ENCODE results near the gene NXF1.
"Not testable (repeated sequence)": the region's sequence is repeated elsewhere in the genome, so short reads cannot be mapped to it uniquely, and the experiment has no call there.

Gene NXF1

GRCh38 chr11:62843466-62843865 lies 38.2 kb upstream of the NXF1 start:
- H3K4me1 ChIP-seq (ENCODE audit: insufficient read depth, low read length, severe bottlenecking) = peaks cover 27% of the 10 kb centered on the region
- no peak overlapping the region for H3K4me2 ChIP-seq (ENCODE audit: low read length)
- H3F3A ChIP-seq (ENCODE audit: insufficient read depth, low read length) = no peaks in the 10 kb centered on the region
- no peak overlapping the region for H2AFZ ChIP-seq (ENCODE audit: low read length)
- H3K9ac ChIP-seq (ENCODE audit: low read length) = no peak overlapping the region
- no peak overlapping the region for H3K27ac ChIP-seq (ENCODE audit: low read depth, low read length, poor library complexity, severe bottlenecking)
- H4K20me1 ChIP-seq (ENCODE audit: insufficient read depth, low read length) = no peaks in the 10 kb centered on the region
- peaks cover 9% of the 10 kb centered on the region for H3K79me2 ChIP-seq (ENCODE audit: insufficient read depth, low read length)
- no peaks in the 10 kb centered on the region for H3K36me3 ChIP-seq (ENCODE audit: insufficient read depth, low read length)
- no peaks in the 10 kb centered on the region for H3K27me3 ChIP-seq (ENCODE audit: insufficient read depth, low read length)
- no peak overlapping the region for H3K4me3 ChIP-seq (ENCODE audit: low read depth, low read length, poor library complexity, severe bottlenecking)
- H3K9me2 ChIP-seq (ENCODE audit: low read depth, low read length) = no peaks in the 10 kb centered on the region
- no peak for TF ChIP-seq EZH2 (IDR thresholded peaks at IDR 0.05; ENCODE audit: borderline replicate concordance, low read length)
- TF ChIP-seq, protein P1, sequence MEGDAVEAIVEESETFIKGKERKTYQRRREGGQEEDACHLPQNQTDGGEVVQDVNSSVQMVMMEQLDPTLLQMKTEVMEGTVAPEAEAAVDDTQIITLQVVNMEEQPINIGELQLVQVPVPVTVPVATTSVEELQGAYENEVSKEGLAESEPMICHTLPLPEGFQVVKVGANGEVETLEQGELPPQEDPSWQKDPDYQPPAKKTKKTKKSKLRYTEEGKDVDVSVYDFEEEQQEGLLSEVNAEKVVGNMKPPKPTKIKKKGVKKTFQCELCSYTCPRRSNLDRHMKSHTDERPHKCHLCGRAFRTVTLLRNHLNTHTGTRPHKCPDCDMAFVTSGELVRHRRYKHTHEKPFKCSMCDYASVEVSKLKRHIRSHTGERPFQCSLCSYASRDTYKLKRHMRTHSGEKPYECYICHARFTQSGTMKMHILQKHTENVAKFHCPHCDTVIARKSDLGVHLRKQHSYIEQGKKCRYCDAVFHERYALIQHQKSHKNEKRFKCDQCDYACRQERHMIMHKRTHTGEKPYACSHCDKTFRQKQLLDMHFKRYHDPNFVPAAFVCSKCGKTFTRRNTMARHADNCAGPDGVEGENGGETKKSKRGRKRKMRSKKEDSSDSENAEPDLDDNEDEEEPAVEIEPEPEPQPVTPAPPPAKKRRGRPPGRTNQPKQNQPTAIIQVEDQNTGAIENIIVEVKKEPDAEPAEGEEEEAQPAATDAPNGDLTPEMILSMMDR (IDR thresholded peaks at IDR 0.05; ENCODE audit: low read length) = no peak
- no peaks in the 10 kb centered on the region for H3K9me3 ChIP-seq (ENCODE audit: low read length)

DNA sequence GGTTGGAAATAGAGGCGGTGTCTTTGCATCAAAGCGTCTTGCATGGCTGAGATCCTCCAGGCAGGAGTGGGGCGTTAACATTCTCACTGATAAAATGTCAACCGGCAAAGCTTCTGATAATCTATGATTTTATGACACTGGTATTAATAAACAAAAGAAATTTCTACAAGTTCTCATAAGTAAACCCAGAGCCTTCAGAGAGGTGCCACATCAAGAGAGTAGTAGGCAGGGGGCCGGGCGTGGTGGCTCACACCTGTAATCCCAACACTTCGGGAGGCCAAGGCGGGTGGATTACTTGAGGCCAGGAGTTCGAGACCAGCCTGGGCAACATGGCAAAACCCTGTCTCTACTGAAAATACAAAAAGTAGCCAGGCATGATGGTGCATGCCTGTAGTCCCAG lies 37.7 kb upstream of the NXF1 start:
- not testable (repeated sequence) for H3K27me3 ChIP-seq (ENCODE audit: insufficient read depth, low read length); H3K9me2 ChIP-seq (ENCODE audit: low read depth, low read length)

DNA sequence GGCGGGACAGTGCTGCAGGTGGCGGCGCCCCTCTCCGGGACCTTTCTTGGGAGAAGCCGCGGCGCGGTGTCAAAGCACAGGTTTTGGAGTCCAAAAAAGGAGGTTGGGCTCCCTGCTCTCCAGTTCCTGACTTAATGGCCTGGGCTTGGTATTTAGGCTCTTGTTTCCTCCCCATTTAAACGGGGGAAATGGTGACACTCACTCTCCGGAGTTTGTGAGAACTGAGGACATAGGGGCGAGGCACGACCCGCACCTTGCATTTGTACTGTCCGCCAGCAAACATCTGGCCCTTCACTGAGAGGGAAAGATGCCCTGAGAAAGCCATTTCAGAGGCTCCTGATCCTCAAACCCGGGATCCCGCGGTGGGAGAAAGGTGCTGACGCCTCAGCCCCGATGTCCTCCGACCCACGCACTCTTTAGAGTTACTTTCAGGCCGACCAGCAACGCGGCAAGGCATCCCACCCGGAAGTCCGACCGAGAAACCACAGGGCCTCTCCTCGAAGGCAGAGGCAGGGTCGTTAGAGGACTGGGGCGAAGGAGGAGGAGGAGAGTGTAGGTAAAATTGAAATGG lies 37.0 kb upstream of the NXF1 start:
- Histone ChIP-seq H3K4me2 (ENCODE audit: low read length) (peak overlapping the region; percentile 71), H3K4me1 (ENCODE audit: insufficient read depth, low read length, severe bottlenecking) (peaks cover 38% of the 10 kb centered on the region), H3K4me3 (ENCODE audit: low read depth, low read length, poor library complexity, severe bottlenecking) (peak overlapping the region; percentile 81), H3K27me3 (ENCODE audit: insufficient read depth, low read length) (no peaks in the 10 kb centered on the region), H3K9ac (ENCODE audit: low read length) (peak overlapping the region; percentile 71), H2AFZ (ENCODE audit: low read length) (no peak overlapping the region; the same call in 1 of the 2 replicates), H3K79me2 (ENCODE audit: insufficient read depth, low read length) (peaks cover 18% of the 10 kb centered on the region), H3K27ac (ENCODE audit: low read depth, low read length, poor library complexity, severe bottlenecking) (peak overlapping the region; percentile 95), H3K36me3 (ENCODE audit: insufficient read depth, low read length) (peaks cover 6% of the 10 kb centered on the region), H3F3A (ENCODE audit: insufficient read depth, low read length) (no peaks in the 10 kb centered on the region), H3K9me3 (ENCODE audit: low read length) (no peaks in the 10 kb centered on the region), H3K9me2 (ENCODE audit: low read depth, low read length) (no peaks in the 10 kb centered on the region), H4K20me1 (ENCODE audit: insufficient read depth, low read length) (no peaks in the 10 kb centered on the region)
- TF ChIP-seq, protein P1 (IDR thresholded peaks at IDR 0.05; ENCODE audit: low read length) = no peak
- TF ChIP-seq EZH2 (IDR thresholded peaks at IDR 0.05; ENCODE audit: borderline replicate concordance, low read length) = no peak

More for the DNA sequence above, 37.7 kb upstream of the NXF1 start:
- not testable (repeated sequence) for H3K36me3 ChIP-seq (ENCODE audit: insufficient read depth, low read length); H3F3A ChIP-seq (ENCODE audit: insufficient read depth, low read length); H2AFZ ChIP-seq (ENCODE audit: low read length); H3K4me3 ChIP-seq (ENCODE audit: low read depth, low read length, poor library complexity, severe bottlenecking); H3K9me3 ChIP-seq (ENCODE audit: low read length); H4K20me1 ChIP-seq (ENCODE audit: insufficient read depth, low read length); H3K9ac ChIP-seq (ENCODE audit: low read length)
- Histone ChIP-seq H3K4me1 (ENCODE audit: insufficient read depth, low read length, severe bottlenecking) (peaks cover 33% of the 10 kb centered on the region), H3K27ac (ENCODE audit: low read depth, low read length, poor library complexity, severe bottlenecking) (peak overlapping the region; percentile 95), H3K79me2 (ENCODE audit: insufficient read depth, low read length) (peaks cover 13% of the 10 kb centered on the region), H3K4me2 (ENCODE audit: low read length) (peak overlapping the region; percentile 71; the same call in 1 of the 2 replicates)
